Neural cell (in vitro differentiated cells): ENCODE measurements around the gene OTOP2. TPM values are rescaled to one million over a fixed set of nuclear protein-coding genes. Genes with fewer than 3 reads are reported as not detected.
A peak's percentile ranks its signal among the peaks of the same experiment; 100 is the strongest.
"Not testable (repeated sequence)": the region's sequence is repeated elsewhere in the genome, so short reads cannot be mapped to it uniquely, and the experiment has no call there.

Source experiments
- H2AFZ ChIP-seq: fragments of 200-600, 300-800 bp; sonication (generic), shearing (Covaris generic); 2 replicates; pipeline ENCODE4 v1.6.0; 2014; ENCODE audit warnings: low read depth, mild to moderate bottlenecking, antibody characterized with exemption, low read length, moderate library complexity
- H3F3A ChIP-seq: fragments of 200-600 bp; shearing (Covaris generic); 2 replicates; pipeline ENCODE4 v1.6.1; 2016; ENCODE audit warnings: mild to moderate bottlenecking, moderate library complexity, mixed read lengths, antibody characterized with exemption, low read length; ENCODE audit not compliant: insufficient read depth, poor library complexity, severe bottlenecking
- H3K27ac ChIP-seq: fragments of 200-600, 300-800 bp; sonication (generic), shearing (Covaris generic); 2 replicates; pipeline ENCODE4 v1.5.1; 2014; ENCODE audit warnings: mild to moderate bottlenecking, low read length, moderate library complexity
- H3K27me3 ChIP-seq: fragments of 300-800, 200-600 bp; sonication (generic), shearing (Covaris generic); 2 replicates; pipeline ENCODE4 v1.6.0; 2014; ENCODE audit warnings: mild to moderate bottlenecking, low read depth, low read length, moderate library complexity; ENCODE audit not compliant: insufficient read depth
- H3K36me3 ChIP-seq: fragments of 300-800, 200-600 bp; sonication (generic), shearing (Covaris generic); 2 replicates; pipeline ENCODE4 v1.5.1; 2014; ENCODE audit warnings: mild to moderate bottlenecking, antibody characterized with exemption, low read length, moderate library complexity; ENCODE audit not compliant: insufficient read depth
- H3K4me2 ChIP-seq: fragments of 300-800, 200-600 bp; sonication (generic), shearing (Covaris generic); 2 replicates; pipeline ENCODE4 v1.6.0; 2014; ENCODE audit warnings: mild to moderate bottlenecking, low read length
- H3K4me3 ChIP-seq: fragments of 300-800, 200-600 bp; sonication (generic), shearing (Covaris generic); 2 replicates; pipeline ENCODE4 v1.5.1; 2014; ENCODE audit warnings: mild to moderate bottlenecking, low read length, moderate library complexity
- H3K79me2 ChIP-seq: fragments of 200-600 bp; shearing (Covaris generic); replicated peaks from 2 replicates; pipeline ENCODE4 v1.6.0; 2014; ENCODE audit warnings: mild to moderate bottlenecking, low read length, moderate library complexity; ENCODE audit not compliant: insufficient read depth
- H3K9ac ChIP-seq: fragments of 300-800, 200-600 bp; sonication (generic), shearing (Covaris generic); 2 replicates; pipeline ENCODE4 v1.6.1; 2016; ENCODE audit warnings: mild to moderate bottlenecking, low read length, mixed read lengths
- H3K9me2 ChIP-seq: fragments of 200-600 bp; shearing (Covaris generic); 2 replicates; pipeline ENCODE4 v1.6.1; 2016; ENCODE audit warnings: mild to moderate bottlenecking, low read length, mixed read lengths; ENCODE audit not compliant: insufficient read depth
- H3K9me3 ChIP-seq: fragments of 200-600, 300-800 bp; sonication (generic), shearing (Covaris generic); 2 replicates; pipeline ENCODE4 v1.6.1; 2016; ENCODE audit warnings: mild to moderate bottlenecking, mixed run types, low read length, moderate library complexity, mixed read lengths
- H4K20me1 ChIP-seq: fragments of 200-600 bp; shearing (Covaris generic); 2 replicates; pipeline ENCODE4 v1.6.1; 2016; ENCODE audit warnings: mild to moderate bottlenecking, mixed run types; ENCODE audit not compliant: insufficient read depth
- MXI1 ChIP-seq: fragments of 450-650 bp; conservative IDR thresholded peaks from 2 replicates; pipeline ENCODE4 v1.6.1; 2014; ENCODE audit warnings: antibody characterized with exemption, mild to moderate bottlenecking; ENCODE audit not compliant: poor library complexity, severe bottlenecking
- polyA plus RNA-seq: library from polyadenylated mRNA; depleted of rRNA; stranded (reverse); fragments of >200 nt; gene quantifications from 2 replicates; pipeline ENCODE4 v1.2.3, GENCODE V29; 2014

Gene OTOP2
- polyA plus RNA-seq, 1 donor from 2014 or later, result not detected

- TF ChIP-seq MXI1, result peak; percentile 14
- H3K9me3 ChIP-seq, H3K27me3 ChIP-seq, H3K36me3 ChIP-seq, H3F3A ChIP-seq, H3K79me2 ChIP-seq, H3K9me2 ChIP-seq, H4K20me1 ChIP-seq: not testable (repeated sequence)
- Histone ChIP-seq H2AFZ (peak overlapping the region; percentile 97), H3K9ac (peak overlapping the region; percentile 92), H3K27ac (peak overlapping the region; percentile 90), H3K4me3 (peak overlapping the region; percentile 90), H3K4me2 (peak overlapping the region; percentile 96)
These were observed 58.7 kb downstream of the OTOP2 start for GRCh38 chr17:74982663-74983313.

Other genes starting within 250 kb of the OTOP2 start
- not detected in 2 replicates for gene CD300LF, start 211.3 kb upstream of the OTOP2 start, polyA plus RNA-seq
- 0.32 TPM in 1 of 2 replicates, not detected in the other for gene RAB37, start 187.0 kb upstream of the OTOP2 start, polyA plus RNA-seq
- gene NHERF1, start 175.6 kb upstream of the OTOP2 start, polyA plus RNA-seq, result 0.51 and 1.3 TPM in 2 replicates
- gene NAT9, start 147.9 kb upstream of the OTOP2 start, polyA plus RNA-seq, result 232 and 243 TPM in 2 replicates
- 0.04 TPM in 1 of 2 replicates, not detected in the other for gene GRIN2C, start 64.4 kb upstream of the OTOP2 start, polyA plus RNA-seq
- gene FDXR, start 51.3 kb upstream of the OTOP2 start, polyA plus RNA-seq, result 14.4 and 16.1 TPM in 2 replicates
- not detected in 2 replicates for gene FADS6, start 30.6 kb upstream of the OTOP2 start, polyA plus RNA-seq
- not detected in 2 replicates for gene USH1G, start 1.0 kb upstream of the OTOP2 start, polyA plus RNA-seq
- gene OTOP3, start 11.6 kb downstream of the OTOP2 start, polyA plus RNA-seq, result not detected in 2 replicates
- 26.6 and 29.8 TPM in 2 replicates for gene HID1, start 48.5 kb downstream of the OTOP2 start, polyA plus RNA-seq
- gene CDR2L, start 63.4 kb downstream of the OTOP2 start, polyA plus RNA-seq, result 8.1 and 8.3 TPM in 2 replicates
- 47.4 and 49.7 TPM in 2 replicates for gene MRPL58, start 88.4 kb downstream of the OTOP2 start, polyA plus RNA-seq
- gene ATP5PD, start 122.7 kb downstream of the OTOP2 start, polyA plus RNA-seq, result 452 and 517 TPM in 2 replicates
- 29.9 and 32.8 TPM in 2 replicates for gene KCTD2, start 123.0 kb downstream of the OTOP2 start, polyA plus RNA-seq
- gene SLC16A5, start 163.7 kb downstream of the OTOP2 start, polyA plus RNA-seq, result not detected in 2 replicates
- 3.7 and 4.0 TPM in 2 replicates for gene ARMC7, start 185.7 kb downstream of the OTOP2 start, polyA plus RNA-seq
- gene NT5C, start 207.5 kb downstream of the OTOP2 start, polyA plus RNA-seq, result 58.7 and 74.0 TPM in 2 replicates
- gene JPT1, start 230.2 kb downstream of the OTOP2 start, polyA plus RNA-seq, result 1,721 and 2,003 TPM in 2 replicates